GM23338 (cell line): ENCODE data around the gene EGFL8. TPM values are rescaled to one million over a fixed set of nuclear protein-coding genes. Genes with fewer than 3 reads are reported as not detected.

ENCODE experiments used
- ATAC-seq: fragments of 200-7000 bp; cut with Tn5 transposase; 3 replicates; pipeline ENCODE4 v1.9.1; 2020
- DNase-seq: peaks from one replicate; pipeline ENCODE4 v3.0.0-alpha.2; 2015; ENCODE audit warnings: low spot score
- H2AFZ ChIP-seq: fragments of 200-600 bp; sonication (generic); 2 replicates; pipeline ENCODE4 v1.8.0; 2016; ENCODE audit warnings: antibody characterized with exemption, mild to moderate bottlenecking, moderate library complexity
- H3F3A ChIP-seq: fragments of 200-600 bp; sonication (generic); replicated peaks from 2 replicates; pipeline ENCODE4 v1.8.0; 2017; ENCODE audit warnings: antibody characterized with exemption, mixed run types, low read depth
- H3K27ac ChIP-seq: fragments of 200-600 bp; sonication (generic); 2 replicates; pipeline ENCODE4 v1.6.1; 2016; ENCODE audit warnings: low read depth
- H3K27me3 ChIP-seq: fragments of 200-600 bp; sonication (generic); 2 replicates; pipeline ENCODE4 v1.8.0; 2016; ENCODE audit warnings: mild to moderate bottlenecking, mixed run types, moderate library complexity; ENCODE audit not compliant: insufficient read depth
- H3K36me3 ChIP-seq: fragments of 200-600 bp; sonication (generic); 2 replicates; pipeline ENCODE4 v1.8.0; 2016; ENCODE audit warnings: mild to moderate bottlenecking; ENCODE audit not compliant: insufficient read depth
- H3K4me1 ChIP-seq: fragments of 200-600 bp; sonication (generic); 2 replicates; pipeline ENCODE4 v1.8.0; 2016; ENCODE audit warnings: mild to moderate bottlenecking, moderate library complexity; ENCODE audit not compliant: insufficient read depth
- H3K4me2 ChIP-seq: fragments of 200-600 bp; sonication (generic); 2 replicates; pipeline ENCODE4 v1.7.1; 2017; ENCODE audit warnings: mixed run types
- H3K4me3 ChIP-seq: fragments of 200-600 bp; sonication (generic); 2 replicates; pipeline ENCODE4 v1.6.1; 2016; ENCODE audit warnings: mixed run types
- H3K79me2 ChIP-seq: fragments of 200-600 bp; sonication (generic); replicated peaks from 2 replicates; pipeline ENCODE4 v1.8.0; 2017; ENCODE audit warnings: mild to moderate bottlenecking; ENCODE audit not compliant: insufficient read depth
- H3K9me2 ChIP-seq: fragments of 200-600 bp; sonication (generic); 2 replicates; pipeline ENCODE4 v1.8.0; 2017; ENCODE audit not compliant: insufficient read depth
- H4K20me1 ChIP-seq: fragments of 200-600 bp; sonication (generic); replicated peaks from 2 replicates; pipeline ENCODE4 v1.8.0; 2017; ENCODE audit warnings: mild to moderate bottlenecking; ENCODE audit not compliant: insufficient read depth
- H3K27ac Mint-ChIP-seq: 2 replicates; pipeline ENCODE4 v1.8.0; 2020; ENCODE audit warnings: inconsistent platforms, mild to moderate bottlenecking, moderate library complexity, mixed read lengths
- H3K27me3 Mint-ChIP-seq: 3 replicates; pipeline ENCODE4 v1.8.0; 2022; ENCODE audit warnings: low read depth, mild to moderate bottlenecking, moderate library complexity, mixed read lengths, inconsistent platforms; ENCODE audit not compliant: insufficient read depth, poor library complexity
- H3K36me3 Mint-ChIP-seq: 3 replicates; pipeline ENCODE4 v1.8.0; 2021; ENCODE audit warnings: low read depth, mild to moderate bottlenecking, inconsistent platforms, moderate library complexity, mixed read lengths
- H3K4me1 Mint-ChIP-seq: 3 replicates; pipeline ENCODE4 v1.8.0; 2020; ENCODE audit warnings: mild to moderate bottlenecking, inconsistent platforms, mixed read lengths
- H3K4me3 Mint-ChIP-seq: 3 replicates; pipeline ENCODE4 v1.8.0; 2021; ENCODE audit warnings: moderate library complexity, mild to moderate bottlenecking, inconsistent platforms, mixed read lengths
- H3K9me3 Mint-ChIP-seq: 3 replicates; pipeline ENCODE4 v1.8.0; 2020; ENCODE audit warnings: moderate library complexity, mild to moderate bottlenecking, inconsistent platforms, mixed read lengths
- CREB1 ChIP-seq: fragments of 250-450 bp; sonication (Bioruptor Pico); IDR thresholded peaks from 2 replicates; pipeline ENCODE4 v1.5.0; 2020; ENCODE audit warnings: low read depth, mild to moderate bottlenecking, moderate library complexity
- EZH2 ChIP-seq: fragments of 200-600 bp; sonication (generic); IDR thresholded peaks from one replicate; pipeline ENCODE4 v1.8.0; 2017; ENCODE audit warnings: antibody characterized with exemption, mild to moderate bottlenecking, low read depth; ENCODE audit not compliant: unreplicated experiment
- EZH2phosphoT487 ChIP-seq: fragments of 200-600 bp; sonication (generic); IDR thresholded peaks from one replicate; pipeline ENCODE4 v1.8.1; 2018; ENCODE audit warnings: antibody characterized with exemption; ENCODE audit not compliant: unreplicated experiment
- JUNB ChIP-seq: IDR thresholded peaks from one replicate; pipeline ENCODE4 v1.6.1; 2016; ENCODE audit warnings: antibody characterized with exemption; ENCODE audit not compliant: unreplicated experiment
- NANOG ChIP-seq: IDR thresholded peaks from 2 replicates; pipeline ENCODE4 v1.6.1; 2016; ENCODE audit warnings: antibody characterized with exemption, borderline replicate concordance
- POLR2AphosphoS5 ChIP-seq: IDR thresholded peaks from 2 replicates; pipeline ENCODE4 v1.6.1; 2016; ENCODE audit warnings: antibody characterized with exemption, low read depth
- STAT1 ChIP-seq: IDR thresholded peaks from one replicate; pipeline ENCODE4 v1.6.1; 2016; ENCODE audit warnings: antibody characterized with exemption; ENCODE audit not compliant: unreplicated experiment
- ZNF114 ChIP-seq: fragments of 250-450 bp; sonication (Bioruptor Pico); IDR thresholded peaks from 2 replicates; pipeline ENCODE4 v1.5.0; 2020; ENCODE audit warnings: mild to moderate bottlenecking, moderate library complexity
- ZNF331 ChIP-seq: fragments of 250-450 bp; sonication (Bioruptor Pico); IDR thresholded peaks from 2 replicates; pipeline ENCODE4 v1.5.0; 2020; ENCODE audit warnings: low read depth, mild to moderate bottlenecking, moderate library complexity
- polyA plus RNA-seq: library from polyadenylated mRNA; unstranded; fragments of >200 nt; fragmentation: Nextera tagmentation; extraction: Ambion mirVana; gene quantifications from 2 replicates; pipeline ENCODE4 v1.2.1, GENCODE V29; 2016
- total RNA-seq: library from RNA; depleted of rRNA; stranded (reverse); fragments of >200 nt; shearing (Covaris generic); gene quantifications from 2 replicates; pipeline ENCODE4 v1.2.3, GENCODE V29; 2014
- TF ChIP-seq, protein P1 (sequence below), 2 experiments: fragments of 200-600 bp in 1 of 2; sonication (generic) in 1 of 2; conservative IDR thresholded peaks; 2 replicates each; pipeline versions ENCODE4 v1.5.1 to v1.6.1; 2016 to 2017; ENCODE audit warnings: antibody characterized with exemption in 2 of 2, low read depth in 2 of 2, mild to moderate bottlenecking in 2 of 2, moderate library complexity in 1 of 2
- TF ChIP-seq, protein P2 (sequence below): fragments of 250-450 bp; sonication (Bioruptor Pico); IDR thresholded peaks from 2 replicates; pipeline ENCODE4 v1.5.0; 2020; ENCODE audit warnings: mild to moderate bottlenecking, moderate library complexity
- TF ChIP-seq, protein P3 (sequence below): IDR thresholded peaks from 2 replicates; pipeline ENCODE4 v1.6.1; 2016; ENCODE audit warnings: antibody characterized with exemption

The EGFL8 gene
- total and polyA plus RNA-seq, 2 experiments from 2014 or later: 6.1 to 7.4 TPM

DNA sequence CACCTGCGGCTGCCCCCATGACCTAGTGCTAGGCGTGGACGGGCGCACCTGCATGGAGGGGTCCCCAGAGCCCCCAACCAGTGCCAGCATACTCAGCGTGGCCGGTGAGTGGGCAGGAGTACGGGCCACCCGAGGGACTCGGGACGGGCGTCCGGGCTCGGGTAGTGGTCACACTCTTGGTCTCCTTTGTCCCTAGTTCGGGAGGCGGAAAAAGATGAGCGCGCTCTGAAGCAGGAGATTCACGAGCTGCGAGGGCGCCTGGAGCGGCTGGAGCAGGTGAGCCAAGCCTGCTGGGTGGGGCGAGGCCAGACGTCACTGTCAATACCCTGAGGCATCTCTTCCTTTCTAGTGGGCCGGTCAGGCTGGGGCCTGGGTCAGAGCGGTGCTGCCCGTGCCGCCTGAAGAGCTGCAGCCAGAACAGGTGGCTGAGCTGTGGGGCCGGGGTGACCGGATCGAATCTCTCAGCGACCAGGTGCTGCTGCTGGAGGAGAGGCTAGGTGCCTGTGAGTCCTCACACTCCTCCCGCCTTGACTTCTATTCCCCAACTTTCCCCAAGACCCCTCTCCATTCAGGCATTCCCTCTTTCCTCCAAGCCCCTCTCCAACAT is 2.9 kb downstream of the EGFL8 start:
- H3F3A ChIP-seq: peaks cover 12% of the 10 kb centered on the region
- no peak overlapping the region for H2AFZ ChIP-seq
- H3K27ac ChIP-seq: peak overlapping the region; percentile 87
- peaks cover 10% of the 10 kb centered on the region for H3K27me3 Mint-ChIP-seq
- no peak for TF ChIP-seq EZH2
- no peak for TF ChIP-seq ZNF114 (CRISPR knock-in tag)
- TF ChIP-seq NANOG: no peak
- TF ChIP-seq POLR2AphosphoS5: no peak
- TF ChIP-seq, protein P1, sequence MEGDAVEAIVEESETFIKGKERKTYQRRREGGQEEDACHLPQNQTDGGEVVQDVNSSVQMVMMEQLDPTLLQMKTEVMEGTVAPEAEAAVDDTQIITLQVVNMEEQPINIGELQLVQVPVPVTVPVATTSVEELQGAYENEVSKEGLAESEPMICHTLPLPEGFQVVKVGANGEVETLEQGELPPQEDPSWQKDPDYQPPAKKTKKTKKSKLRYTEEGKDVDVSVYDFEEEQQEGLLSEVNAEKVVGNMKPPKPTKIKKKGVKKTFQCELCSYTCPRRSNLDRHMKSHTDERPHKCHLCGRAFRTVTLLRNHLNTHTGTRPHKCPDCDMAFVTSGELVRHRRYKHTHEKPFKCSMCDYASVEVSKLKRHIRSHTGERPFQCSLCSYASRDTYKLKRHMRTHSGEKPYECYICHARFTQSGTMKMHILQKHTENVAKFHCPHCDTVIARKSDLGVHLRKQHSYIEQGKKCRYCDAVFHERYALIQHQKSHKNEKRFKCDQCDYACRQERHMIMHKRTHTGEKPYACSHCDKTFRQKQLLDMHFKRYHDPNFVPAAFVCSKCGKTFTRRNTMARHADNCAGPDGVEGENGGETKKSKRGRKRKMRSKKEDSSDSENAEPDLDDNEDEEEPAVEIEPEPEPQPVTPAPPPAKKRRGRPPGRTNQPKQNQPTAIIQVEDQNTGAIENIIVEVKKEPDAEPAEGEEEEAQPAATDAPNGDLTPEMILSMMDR (conservative IDR thresholded peaks at IDR 0.05; ENCODE audit: low read depth in 2 of 2): no peak
- no peak for TF ChIP-seq JUNB
- peaks cover 68% of the 10 kb centered on the region for H3K36me3 Mint-ChIP-seq
- H3K4me2 ChIP-seq: peak overlapping the region; percentile 89
- H4K20me1 ChIP-seq: peaks cover 9% of the 10 kb centered on the region; the same call in 1 of the 2 replicates
- peak overlapping the region; percentile 64 for H3K4me3 ChIP-seq
- no peaks in the 10 kb centered on the region for H3K9me3 Mint-ChIP-seq
- H3K4me1 ChIP-seq: peaks cover 12% of the 10 kb centered on the region
- H3K4me1 Mint-ChIP-seq: peaks cover 20% of the 10 kb centered on the region
- DNase-seq (peak; percentile 75), ATAC-seq (peak; percentile 53)
- H3K4me3 Mint-ChIP-seq: no peak overlapping the region; the same call in 2 of the 3 replicates
- peaks cover 6% of the 10 kb centered on the region; the same call in 1 of the 2 replicates for H3K79me2 ChIP-seq
- peak overlapping the region; percentile 81 for H3K27ac Mint-ChIP-seq
- no peaks in the 10 kb centered on the region for H3K9me2 ChIP-seq
- no peaks in the 10 kb centered on the region; the same call in 1 of the 2 replicates for H3K36me3 ChIP-seq
- H3K27me3 ChIP-seq: no peaks in the 10 kb centered on the region

DNA sequence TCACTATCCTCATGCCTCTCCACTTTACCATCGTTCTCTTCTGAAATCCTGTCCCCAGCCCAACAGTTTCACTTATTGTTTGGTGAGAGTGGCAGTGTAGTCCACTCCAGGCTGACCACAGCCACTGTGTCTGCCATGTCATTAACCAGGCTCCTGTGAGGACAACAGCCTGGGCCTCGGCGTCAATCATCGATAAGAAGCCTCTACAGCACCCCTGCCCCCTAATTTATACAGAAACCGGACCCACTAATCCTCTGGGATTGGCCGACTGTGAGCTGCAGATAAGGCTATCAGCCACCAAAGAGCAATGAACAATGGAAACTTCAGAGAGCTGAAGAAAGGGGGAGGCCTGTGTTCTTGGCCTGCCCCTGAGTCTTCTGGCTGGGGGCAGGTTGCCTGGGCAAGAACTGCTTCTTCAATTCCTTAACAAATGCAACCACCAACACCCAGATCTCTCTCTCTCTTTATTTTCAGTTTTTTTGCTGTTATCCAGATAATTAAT is 3.4 kb downstream of the EGFL8 start:
- Mint-ChIP-seq H3K4me1 (peaks cover 19% of the 10 kb centered on the region), H3K9me3 (no peaks in the 10 kb centered on the region), H3K27ac (peak overlapping the region; percentile 26; the same call in 1 of the 2 replicates), H3K27me3 (peaks cover 10% of the 10 kb centered on the region), H3K36me3 (peaks cover 63% of the 10 kb centered on the region), H3K4me3 (no peak overlapping the region; the same call in 2 of the 3 replicates)
- no peaks in the 10 kb centered on the region; the same call in 1 of the 2 replicates for H3K36me3 ChIP-seq
- H4K20me1 ChIP-seq: peaks cover 14% of the 10 kb centered on the region; the same call in 1 of the 2 replicates
- H3K9me2 ChIP-seq: no peaks in the 10 kb centered on the region
- DNase-seq: no peak
- peaks cover 12% of the 10 kb centered on the region for H3K4me1 ChIP-seq
- H3K79me2 ChIP-seq: peaks cover 12% of the 10 kb centered on the region
- peak overlapping the region; percentile 87; the same call in 1 of the 2 replicates for H3K27ac ChIP-seq
- no peak for ATAC-seq
- H2AFZ ChIP-seq: no peak overlapping the region
- peak overlapping the region; percentile 89 for H3K4me2 ChIP-seq
- peak overlapping the region; percentile 64; the same call in 1 of the 2 replicates for H3K4me3 ChIP-seq
- H3F3A ChIP-seq: peaks cover 12% of the 10 kb centered on the region
- no peaks in the 10 kb centered on the region for H3K27me3 ChIP-seq
- TF ChIP-seq POLR2AphosphoS5 (no peak), NANOG (no peak), ZNF114 (CRISPR knock-in tag) (no peak), CREB1 (CRISPR knock-in tag) (no peak), JUNB (no peak), ZNF331 (CRISPR knock-in tag) (no peak), EZH2phosphoT487 (no peak), STAT1 (no peak)
- TF ChIP-seq, protein P2, sequence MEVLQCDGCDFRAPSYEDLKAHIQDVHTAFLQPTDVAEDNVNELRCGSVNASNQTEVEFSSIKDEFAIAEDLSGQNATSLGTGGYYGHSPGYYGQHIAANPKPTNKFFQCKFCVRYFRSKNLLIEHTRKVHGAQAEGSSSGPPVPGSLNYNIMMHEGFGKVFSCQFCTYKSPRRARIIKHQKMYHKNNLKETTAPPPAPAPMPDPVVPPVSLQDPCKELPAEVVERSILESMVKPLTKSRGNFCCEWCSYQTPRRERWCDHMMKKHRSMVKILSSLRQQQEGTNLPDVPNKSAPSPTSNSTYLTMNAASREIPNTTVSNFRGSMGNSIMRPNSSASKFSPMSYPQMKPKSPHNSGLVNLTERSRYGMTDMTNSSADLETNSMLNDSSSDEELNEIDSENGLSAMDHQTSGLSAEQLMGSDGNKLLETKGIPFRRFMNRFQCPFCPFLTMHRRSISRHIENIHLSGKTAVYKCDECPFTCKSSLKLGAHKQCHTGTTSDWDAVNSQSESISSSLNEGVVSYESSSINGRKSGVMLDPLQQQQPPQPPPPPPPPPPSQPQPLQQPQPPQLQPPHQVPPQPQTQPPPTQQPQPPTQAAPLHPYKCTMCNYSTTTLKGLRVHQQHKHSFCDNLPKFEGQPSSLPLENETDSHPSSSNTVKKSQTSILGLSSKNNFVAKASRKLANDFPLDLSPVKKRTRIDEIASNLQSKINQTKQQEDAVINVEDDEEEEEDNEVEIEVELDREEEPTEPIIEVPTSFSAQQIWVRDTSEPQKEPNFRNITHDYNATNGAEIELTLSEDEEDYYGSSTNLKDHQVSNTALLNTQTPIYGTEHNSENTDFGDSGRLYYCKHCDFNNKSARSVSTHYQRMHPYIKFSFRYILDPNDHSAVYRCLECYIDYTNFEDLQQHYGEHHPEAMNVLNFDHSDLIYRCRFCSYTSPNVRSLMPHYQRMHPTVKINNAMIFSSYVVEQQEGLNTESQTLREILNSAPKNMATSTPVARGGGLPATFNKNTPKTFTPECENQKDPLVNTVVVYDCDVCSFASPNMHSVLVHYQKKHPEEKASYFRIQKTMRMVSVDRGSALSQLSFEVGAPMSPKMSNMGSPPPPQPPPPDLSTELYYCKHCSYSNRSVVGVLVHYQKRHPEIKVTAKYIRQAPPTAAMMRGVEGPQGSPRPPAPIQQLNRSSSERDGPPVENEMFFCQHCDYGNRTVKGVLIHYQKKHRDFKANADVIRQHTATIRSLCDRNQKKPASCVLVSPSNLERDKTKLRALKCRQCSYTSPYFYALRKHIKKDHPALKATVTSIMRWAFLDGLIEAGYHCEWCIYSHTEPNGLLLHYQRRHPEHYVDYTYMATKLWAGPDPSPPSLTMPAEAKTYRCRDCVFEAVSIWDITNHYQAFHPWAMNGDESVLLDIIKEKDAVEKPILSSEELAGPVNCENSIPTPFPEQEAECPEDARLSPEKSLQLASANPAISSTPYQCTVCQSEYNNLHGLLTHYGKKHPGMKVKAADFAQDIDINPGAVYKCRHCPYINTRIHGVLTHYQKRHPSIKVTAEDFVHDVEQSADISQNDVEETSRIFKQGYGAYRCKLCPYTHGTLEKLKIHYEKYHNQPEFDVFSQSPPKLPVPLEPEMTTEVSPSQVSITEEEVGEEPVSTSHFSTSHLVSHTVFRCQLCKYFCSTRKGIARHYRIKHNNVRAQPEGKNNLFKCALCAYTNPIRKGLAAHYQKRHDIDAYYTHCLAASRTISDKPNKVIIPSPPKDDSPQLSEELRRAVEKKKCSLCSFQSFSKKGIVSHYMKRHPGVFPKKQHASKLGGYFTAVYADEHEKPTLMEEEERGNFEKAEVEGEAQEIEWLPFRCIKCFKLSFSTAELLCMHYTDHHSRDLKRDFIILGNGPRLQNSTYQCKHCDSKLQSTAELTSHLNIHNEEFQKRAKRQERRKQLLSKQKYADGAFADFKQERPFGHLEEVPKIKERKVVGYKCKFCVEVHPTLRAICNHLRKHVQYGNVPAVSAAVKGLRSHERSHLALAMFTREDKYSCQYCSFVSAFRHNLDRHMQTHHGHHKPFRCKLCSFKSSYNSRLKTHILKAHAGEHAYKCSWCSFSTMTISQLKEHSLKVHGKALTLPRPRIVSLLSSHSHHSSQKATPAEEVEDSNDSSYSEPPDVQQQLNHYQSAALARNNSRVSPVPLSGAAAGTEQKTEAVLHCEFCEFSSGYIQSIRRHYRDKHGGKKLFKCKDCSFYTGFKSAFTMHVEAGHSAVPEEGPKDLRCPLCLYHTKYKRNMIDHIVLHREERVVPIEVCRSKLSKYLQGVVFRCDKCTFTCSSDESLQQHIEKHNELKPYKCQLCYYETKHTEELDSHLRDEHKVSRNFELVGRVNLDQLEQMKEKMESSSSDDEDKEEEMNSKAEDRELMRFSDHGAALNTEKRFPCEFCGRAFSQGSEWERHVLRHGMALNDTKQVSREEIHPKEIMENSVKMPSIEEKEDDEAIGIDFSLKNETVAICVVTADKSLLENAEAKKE (CRISPR knock-in tag): no peak
- TF ChIP-seq, protein P3, sequence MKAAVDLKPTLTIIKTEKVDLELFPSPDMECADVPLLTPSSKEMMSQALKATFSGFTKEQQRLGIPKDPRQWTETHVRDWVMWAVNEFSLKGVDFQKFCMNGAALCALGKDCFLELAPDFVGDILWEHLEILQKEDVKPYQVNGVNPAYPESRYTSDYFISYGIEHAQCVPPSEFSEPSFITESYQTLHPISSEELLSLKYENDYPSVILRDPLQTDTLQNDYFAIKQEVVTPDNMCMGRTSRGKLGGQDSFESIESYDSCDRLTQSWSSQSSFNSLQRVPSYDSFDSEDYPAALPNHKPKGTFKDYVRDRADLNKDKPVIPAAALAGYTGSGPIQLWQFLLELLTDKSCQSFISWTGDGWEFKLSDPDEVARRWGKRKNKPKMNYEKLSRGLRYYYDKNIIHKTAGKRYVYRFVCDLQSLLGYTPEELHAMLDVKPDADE: no peak
